Neural progenitor cell (in vitro differentiated cells): ENCODE results near the gene PRLR.

Experiments used
- CTCF ChIP-seq: fragments of 200-600 bp; sonication (generic); IDR thresholded peaks from 2 replicates; pipeline ENCODE4 v1.5.1; 2017; ENCODE audit warnings: antibody characterized with exemption, mild to moderate bottlenecking
- EZH2phosphoT487 ChIP-seq: fragments of 200-600 bp; sonication (generic); IDR thresholded peaks from 2 replicates; pipeline ENCODE4 v1.6.1; 2017; ENCODE audit warnings: antibody characterized with exemption

GRCh38 chr5:35246900-35247647 lies 16.8 kb upstream of the PRLR start:
- no peak for TF ChIP-seq EZH2phosphoT487
- no peak for TF ChIP-seq CTCF
